NCI-H2227 (cell line): ENCODE results near the gene RELB.

Source experiments
- DNase-seq: peaks from one replicate; lab custom pipeline; 2025; ENCODE audit not compliant: unreplicated experiment; lab: John Stamatoyannopoulos, UW

Gene RELB

DNA sequence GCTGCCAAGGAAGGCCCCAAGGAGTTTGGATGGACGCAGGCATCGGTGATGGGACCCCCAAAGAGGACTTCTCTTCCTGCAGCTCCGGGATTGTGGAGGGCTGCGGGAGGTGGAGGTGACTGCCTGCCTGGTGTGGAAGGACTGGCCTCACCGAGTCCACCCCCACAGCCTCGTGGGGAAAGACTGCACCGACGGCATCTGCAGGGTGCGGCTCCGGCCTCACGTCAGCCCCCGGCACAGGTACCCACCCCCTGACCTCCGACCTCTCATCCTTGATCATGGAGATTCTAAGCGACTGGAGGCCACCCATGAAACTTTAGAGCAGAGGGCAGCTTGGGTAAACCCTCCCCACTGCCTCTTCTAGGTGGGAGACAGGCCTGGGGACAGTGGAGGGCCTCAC is 20.7 kb downstream of the RELB start:
- no peak for DNase-seq

DNA sequence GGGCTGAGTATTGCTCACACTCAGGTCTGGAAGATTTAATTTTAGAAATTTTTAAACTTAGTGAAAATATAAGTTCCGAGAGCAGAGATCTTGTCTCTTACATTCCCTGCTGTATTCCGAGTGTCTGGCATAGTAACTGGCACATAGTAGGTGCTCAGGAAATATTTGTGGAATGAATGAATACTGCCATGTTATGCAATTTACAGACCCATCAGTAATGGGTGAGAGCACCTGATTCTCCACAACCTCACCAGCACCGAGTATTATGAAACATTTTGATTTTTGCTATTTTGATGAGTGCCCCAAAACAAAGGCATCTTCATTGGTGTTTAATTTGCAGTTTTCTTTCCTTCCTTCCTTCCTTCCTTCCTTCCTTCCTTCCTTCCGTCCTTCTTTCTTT is 21.8 kb downstream of the RELB start:
- DNase-seq: no peak

DNA sequence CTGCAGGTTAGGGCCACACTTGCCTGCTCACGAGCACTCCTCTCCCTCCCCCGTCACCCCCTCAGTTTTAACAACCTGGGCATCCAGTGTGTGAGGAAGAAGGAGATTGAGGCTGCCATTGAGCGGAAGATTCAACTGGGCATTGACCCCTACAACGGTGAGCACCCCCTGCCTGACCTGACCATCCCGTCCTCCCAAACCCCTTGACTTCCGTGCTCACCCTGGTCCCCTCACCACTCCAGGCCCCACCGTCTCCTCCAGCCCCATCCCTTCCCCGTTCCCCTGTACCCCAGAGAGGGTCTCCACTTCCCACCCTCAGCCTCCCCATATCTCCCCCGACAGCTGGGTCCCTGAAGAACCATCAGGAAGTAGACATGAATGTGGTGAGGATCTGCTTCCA is 24.0 kb downstream of the RELB start:
- no peak for DNase-seq

DNA sequence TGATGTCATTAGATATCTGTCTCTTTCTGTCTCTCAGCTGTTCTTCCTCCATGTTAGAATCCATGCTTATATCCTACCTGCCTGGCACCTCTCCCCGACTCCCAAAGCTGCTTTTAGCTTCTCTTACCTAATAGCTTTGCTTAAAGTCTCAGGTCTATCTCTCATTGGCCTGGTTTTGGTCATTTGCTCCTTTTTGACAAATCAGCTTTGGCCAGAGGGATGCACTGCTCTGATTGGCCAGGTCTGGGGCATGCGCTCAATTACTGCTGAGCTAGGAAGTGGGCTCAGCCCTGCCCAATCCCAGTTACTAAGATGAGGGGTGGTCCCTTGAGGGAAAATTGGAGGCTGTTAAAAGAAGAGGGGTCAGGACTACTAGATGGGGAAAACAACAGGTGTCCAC is 26.1 kb downstream of the RELB start:
- no peak for DNase-seq

DNA sequence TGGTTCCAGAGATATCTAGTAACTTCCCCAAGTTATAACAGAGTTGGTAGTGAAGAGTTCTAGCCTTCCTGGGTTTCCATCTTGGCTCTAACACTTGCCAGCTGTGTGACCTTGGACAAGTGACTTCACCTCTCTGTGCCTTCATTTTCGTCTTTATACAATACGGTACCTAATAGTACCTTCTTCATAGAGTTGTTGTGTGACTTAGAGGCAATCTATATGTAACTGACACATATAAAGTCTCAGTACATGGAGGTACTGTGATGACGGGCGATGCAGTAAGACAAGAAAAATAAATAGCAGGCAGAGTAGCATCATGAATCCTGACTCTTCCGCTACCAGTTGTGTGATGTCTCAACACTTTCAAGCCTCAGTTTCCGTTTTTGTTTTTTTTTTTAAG is 29.6 kb downstream of the RELB start:
- DNase-seq: no peak

DNA sequence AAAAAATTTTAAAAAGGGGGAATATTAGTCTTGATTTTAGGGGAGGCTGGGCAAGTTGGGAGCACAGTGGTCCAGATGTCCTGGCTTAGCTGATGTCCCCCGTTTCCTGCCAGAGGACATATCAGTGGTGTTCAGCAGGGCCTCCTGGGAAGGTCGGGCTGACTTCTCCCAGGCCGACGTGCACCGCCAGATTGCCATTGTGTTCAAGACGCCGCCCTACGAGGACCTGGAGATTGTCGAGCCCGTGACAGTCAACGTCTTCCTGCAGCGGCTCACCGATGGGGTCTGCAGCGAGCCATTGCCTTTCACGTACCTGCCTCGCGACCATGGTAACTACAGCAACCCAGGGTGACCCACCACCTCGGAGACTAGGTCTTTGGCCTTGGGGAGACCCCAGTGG is 31.2 kb downstream of the RELB start:
- no peak for DNase-seq

DNA sequence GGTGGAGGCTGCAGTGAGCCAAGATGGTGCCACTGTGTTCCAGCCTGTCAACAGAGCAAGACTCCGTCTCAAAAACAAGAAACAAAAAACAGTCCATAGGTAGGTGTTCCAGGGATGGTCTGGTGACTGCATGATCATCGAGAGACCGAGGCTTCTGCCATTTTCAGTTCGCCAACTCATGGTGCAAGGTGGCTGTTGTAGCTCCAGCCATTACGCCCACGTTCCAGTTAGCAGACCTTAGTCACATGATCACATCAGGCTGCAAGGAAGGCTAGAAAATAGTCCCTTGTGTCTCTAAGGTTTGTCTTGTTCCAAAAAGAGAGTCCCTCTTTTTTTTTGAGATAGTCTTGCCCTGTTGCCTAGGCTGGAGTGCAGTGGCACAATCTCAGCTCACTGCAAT is 34.5 kb downstream of the RELB start:
- no peak for DNase-seq

DNA sequence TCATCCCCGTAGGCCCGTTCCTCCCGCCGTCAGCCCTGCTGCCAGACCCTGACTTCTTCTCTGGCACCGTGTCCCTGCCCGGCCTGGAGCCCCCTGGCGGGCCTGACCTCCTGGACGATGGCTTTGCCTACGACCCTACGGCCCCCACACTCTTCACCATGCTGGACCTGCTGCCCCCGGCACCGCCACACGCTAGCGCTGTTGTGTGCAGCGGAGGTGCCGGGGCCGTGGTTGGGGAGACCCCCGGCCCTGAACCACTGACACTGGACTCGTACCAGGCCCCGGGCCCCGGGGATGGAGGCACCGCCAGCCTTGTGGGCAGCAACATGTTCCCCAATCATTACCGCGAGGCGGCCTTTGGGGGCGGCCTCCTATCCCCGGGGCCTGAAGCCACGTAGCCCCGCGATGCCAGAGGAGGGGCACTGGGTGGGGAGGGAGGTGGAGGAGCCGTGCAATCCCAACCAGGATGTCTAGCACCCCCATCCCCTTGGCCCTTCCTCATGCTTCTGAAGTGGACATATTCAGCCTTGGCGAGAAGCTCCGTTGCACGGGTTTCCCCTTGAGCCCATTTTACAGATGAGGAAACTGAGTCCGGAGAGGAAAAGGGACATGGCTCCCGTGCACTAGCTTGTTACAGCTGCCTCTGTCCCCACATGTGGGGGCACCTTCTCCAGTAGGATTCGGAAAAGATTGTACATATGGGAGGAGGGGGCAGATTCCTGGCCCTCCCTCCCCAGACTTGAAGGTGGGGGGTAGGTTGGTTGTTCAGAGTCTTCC is 36.3 kb downstream of the RELB start:
- DNase-seq: no peak

DNA sequence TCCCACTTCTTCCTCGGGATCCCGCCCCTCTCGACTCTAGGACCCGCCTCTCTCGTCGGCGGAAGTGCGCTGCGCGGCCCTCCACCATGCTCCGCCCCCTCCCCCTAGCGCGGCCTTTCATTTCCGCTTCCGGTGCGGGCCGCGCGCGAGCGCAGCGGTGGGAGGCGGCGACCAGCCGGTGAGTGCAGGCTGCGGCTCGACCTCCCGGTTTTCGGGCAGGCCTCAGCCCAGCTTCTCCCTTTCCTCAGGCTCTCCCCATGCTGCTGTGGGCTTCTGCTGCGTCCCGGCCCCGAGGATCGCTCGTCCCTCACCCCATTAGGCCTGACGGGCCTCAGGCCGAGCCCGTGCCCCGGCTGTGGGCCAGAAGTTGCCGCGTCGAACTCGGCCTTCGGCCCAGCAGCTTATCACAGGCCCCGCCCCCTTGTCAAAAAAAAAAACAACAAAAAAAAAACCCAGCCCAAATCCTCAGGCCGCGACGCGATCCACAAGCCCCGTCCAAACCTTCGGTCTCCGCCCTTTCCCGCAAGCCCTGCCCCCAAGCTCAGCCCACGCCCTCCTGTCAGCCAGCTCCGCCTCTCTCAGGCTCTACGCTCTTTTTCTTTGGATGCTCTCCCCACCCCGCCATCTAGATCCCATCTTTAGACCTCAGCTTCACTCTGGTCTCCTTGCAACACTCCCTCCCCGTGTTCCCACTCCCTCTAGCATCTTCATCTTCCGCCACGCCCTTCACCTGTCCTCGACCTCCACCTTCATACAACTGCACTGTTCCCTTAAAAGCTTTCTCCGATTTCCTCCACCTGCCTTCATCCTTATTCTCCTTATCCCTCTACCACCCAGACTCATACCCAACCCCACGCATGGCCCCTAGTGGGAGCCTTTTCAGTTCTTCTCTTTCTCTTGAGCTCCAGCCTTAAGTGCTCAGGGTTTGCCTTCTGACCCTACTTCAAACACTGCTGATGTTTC is 37.9 kb downstream of the RELB start, which contains the start of gene CLASRP:
Gene CLASRP (plus strand): TSS at position 115 of the 963 bp plus-strand sequence. CDS start 1,168 bp downstream, outside the sequence.
- DNase-seq: peak; percentile 90

DNA sequence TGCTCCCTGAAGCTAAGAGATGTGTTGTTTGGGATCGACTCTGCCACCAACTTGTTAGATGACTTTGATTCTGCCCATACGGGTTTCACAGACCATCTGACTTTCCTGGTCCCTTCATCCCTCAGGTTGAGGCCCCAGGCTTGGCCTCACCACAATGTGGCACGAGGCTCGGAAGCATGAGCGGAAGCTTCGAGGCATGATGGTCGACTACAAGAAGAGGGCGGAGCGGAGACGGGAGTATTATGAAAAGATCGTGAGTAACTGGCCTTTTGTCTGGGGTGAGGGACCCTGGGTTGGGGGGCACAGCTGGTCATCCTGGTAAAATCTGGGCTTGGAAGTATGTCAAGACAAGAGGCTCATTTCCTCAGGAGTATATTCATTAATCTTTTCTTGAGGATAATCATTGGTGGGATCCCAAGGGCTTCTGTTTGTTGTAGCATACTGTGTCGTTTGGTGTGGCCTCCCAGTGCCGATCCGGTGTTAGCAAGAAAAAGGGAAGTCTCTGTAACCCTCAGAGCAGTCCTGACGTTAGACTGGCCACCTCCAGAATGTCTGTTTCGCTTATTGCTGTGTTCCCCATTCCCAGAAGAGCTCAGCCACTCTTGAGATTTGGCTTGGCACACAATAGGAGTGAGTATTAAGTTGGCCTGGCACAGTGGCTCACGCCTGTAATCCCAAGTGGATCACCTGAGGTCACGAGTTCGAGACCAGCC is 39.0 kb downstream of the RELB start:
- no peak for DNase-seq

DNA sequence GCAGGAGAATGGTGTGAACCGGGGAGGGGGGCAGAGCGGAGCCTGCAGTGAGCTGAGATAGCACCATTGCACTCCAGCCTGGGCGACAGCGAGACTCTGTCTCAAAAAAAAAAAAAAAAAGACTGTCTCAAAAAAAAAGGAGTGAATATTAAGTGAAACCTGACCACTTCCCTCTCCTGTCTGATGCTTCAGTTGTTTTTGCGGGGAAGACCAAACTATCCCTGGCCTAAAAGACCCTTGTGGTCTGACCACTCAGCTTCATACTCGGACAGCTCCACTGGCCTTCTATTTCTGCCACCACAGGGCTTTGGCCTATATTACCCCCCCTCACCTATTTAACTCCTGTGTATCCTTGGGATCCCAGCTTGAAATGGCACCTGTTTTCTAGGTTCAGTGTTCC is 39.9 kb downstream of the RELB start:
- no peak for DNase-seq

DNA sequence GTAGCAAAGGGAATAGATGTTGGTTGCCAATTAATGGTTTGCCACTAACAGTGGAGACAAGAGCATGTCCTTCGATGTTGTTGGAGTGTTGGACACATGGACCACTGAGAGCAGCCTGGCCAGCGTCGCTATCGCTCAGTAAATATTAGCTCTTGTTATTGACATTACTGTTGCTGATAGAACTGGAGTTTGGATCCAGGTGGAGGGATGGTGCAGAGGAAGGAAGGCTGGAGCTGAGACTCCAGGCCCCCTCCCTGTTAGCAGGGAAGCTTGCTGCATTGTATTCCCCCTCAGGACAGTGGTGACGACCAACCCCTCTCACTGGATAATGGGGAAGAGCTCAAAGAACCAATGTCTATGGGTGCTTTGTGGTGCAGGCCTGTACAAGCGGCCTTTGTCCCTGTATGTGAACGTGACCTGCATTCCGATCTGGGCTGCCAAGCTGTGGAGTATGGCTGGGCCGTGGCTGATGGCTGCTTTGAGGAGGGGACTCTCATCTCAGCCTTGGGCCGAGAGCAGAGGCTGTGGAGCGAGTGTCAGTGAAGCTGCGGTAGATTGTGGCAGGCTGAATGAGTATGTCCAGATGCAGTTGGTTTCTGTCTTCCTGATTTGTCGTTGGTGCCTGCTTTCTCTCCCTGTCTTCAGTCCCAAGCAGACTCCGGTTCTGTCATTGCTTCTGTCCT is 44.5 kb downstream of the RELB start:
- no peak for DNase-seq

DNA sequence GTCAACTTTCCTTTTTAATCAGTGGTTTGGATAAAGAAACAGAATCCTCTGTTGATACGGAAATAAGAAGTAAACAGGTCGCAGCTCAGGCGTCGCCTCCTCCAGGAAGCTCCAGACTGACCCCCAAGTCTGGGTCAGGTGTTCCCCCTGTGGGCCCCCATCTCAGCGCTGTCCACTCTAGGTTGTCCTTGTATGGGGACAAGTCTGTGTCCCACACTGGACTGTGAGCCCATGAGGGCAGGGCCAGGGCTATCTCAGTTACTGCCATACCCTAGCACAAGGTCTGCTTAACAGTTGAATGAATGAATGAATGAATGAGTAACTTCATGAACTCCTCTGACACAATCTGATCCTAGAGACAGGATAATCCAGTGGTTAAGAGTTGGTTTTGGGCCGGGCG is 45.1 kb downstream of the RELB start:
- DNase-seq: no peak

DNA sequence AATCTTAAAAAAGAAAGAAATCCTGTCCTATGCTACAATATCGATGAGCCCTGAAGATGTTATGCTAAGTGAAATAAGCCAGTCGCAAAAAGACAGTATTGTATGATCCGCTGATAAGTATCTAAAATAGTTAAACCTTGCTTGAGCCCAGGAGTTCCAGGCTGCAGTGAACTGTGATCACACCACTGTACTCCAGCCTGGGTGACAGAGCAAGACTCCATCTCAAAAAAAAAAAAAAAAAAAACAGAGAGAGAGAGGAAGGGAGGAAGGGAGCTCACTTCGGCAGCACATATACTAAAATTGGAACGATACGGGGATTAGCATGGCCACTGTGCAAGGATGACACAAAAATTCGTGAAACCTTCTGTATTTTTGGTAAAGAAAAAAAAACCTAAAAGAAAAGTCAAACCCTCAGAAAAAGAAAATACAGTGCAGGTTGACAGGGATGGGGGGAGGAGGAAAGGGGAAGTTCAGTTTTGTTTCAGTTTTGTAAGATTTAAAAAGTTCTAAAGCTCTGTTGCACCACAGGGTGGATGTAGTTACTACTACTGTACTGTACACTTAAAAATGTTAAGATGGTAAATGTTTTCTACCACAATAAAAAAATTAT is 46.0 kb downstream of the RELB start:
- DNase-seq: no peak

DNA sequence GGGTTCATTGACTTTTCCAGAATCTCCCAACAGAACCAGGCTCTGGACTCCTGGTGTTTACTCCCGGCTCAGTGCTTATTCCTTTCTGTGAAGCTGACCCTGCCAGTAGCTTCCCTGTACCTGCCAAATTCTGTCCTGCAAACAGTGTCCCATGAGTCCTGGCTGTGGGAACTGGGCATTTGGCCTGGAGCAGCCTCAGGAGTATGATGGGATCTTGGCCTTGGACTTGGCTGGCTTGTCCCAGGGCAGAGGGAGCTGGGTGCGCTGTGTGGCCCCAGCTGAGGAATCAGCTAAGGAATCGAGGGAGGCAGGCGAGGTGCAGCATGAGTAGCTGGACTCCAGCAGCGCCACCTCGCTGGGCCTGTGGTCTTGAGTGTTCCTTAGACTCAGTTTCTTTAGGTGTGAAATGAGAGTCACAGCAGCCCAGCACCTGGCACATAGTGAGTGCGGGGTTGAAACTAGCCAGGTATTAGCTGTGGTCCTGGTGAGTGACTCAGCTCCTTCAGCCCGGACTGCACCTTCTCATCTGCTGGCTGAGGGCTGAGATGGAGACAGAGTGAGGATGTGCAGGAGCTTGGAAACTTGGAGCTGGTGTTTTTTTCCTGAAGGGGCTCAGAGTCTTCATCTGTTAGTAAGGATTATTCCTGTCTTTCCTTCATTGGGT is 47.9 kb downstream of the RELB start:
- DNase-seq: no peak

DNA sequence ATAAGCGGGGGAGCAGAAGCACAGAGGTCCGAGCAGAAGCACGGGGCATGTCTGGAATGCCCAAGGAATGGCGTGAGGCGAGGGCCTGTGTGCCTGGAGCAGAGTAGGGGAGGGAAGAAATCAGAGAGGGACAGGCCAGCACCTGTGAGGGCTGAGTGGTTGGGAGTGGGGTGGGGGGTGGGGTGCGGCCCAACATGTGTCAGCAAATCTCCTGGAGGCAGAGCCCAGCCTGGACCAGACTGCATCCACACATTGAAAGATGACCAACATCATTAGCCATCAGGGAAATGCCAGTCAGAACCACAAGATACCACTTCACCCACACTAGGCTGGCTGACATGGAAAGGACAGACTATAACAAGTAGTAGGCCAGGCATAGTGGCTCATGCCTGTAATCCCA is 48.8 kb downstream of the RELB start:
- no peak for DNase-seq

DNA sequence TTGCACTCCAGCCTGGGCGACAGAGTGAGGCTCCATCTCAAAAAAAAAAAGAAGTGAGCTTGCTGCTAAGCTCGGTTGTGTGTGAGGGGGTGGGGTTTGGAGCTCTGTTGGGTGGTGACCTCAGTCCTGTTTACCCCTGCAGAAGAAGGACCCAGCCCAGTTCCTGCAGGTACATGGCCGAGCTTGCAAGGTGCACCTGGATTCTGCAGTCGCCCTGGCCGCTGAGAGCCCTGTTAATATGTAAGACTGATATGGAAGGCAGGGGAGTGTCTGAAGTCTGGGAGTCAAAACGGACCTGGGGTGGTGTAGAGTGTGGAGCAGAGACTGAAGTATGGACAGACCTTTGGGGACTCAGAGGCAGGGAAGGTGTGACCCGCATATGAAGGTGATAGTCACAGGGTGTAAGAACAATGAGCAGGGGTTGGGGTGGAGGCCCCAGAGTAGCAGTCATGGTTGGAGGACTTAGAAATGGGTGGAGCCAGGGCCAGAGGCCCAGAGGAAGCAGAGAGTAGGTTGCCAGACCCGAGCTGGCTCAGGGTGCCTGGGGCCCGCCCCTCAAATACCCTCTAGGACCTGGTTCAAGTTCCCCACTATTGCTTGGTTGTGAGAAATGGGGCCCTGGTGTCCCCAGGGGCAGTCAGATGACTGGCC is 50.8 kb downstream of the RELB start:
- no peak for DNase-seq

DNA sequence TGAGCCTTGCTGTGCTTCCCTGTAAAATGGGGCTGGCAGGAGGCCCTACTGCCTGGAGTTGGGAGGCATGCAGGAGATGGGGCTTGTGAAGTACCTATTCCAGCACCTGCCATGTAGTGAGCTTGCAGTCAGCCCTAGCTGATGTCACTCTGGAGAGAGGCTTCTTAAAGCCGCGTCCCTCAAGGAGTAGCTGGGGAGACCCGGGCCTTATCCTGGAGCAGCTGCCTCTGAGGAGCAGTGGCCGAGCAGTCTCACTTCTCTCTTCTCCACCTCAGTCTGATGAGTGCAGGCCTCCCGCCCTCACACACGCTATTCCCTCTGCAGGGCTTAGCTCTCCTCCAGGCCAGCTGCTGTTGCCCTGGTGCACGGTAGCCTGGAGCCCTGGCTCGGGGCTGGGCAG is 55.6 kb downstream of the RELB start:
- no peak for DNase-seq

DNA sequence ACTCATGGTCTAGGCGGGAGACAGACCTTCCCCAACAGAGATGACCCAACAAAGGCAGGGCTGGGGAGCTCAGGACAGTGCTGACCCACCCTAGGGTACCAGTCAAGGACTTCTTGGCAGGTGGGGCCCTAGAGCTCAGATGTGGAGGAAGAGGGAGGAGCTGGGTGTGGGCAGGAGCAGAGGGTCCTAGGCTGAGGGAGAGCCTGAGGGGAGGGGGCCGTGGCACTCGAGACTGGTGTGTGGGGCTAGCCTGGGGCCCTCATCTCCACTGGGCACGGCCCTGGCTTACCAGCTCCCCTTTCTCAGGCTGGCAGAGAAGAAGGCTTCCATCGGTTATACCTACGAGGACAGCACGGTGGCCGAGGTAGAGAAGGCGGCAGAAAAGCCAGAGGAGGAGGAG is 56.2 kb downstream of the RELB start:
- DNase-seq: no peak
